Panc1 (cell line): ENCODE data around the gene JDP2. TPM values are rescaled to one million over a fixed set of nuclear protein-coding genes. Genes with fewer than 3 reads are reported as not detected.

Experiments used
- ATAC-seq: fragments of 200-7000 bp; cut with Tn5 transposase; 2 replicates; pipeline ENCODE4 v1.9.1; 2020; ENCODE audit warnings: mild to moderate bottlenecking, moderate library complexity
- BruUV-seq: library from RNA; stranded (reverse); fragments of 400-500 nt; replicated peaks from 2 replicates; lab custom pipeline; 2021; lab: Mats Ljungman, UMichigan
- CTCF ChIA-PET: fragments of 300-600 bp; sonication (Branson Sonifier 250); formaldehyde crosslinking; loops from one replicate; lab custom pipeline; 2022; ENCODE audit warnings: antibody characterized with exemption; lab: Charles Lee
- POLR2A ChIA-PET: fragments of 300-600 bp; sonication (Branson Sonifier 250); formaldehyde crosslinking; loops from one replicate; lab custom pipeline; 2022; ENCODE audit warnings: antibody characterized with exemption; lab: Charles Lee
- DNase-seq: peaks from one replicate; pipeline ENCODE4 v3.0.0-alpha.2; 2010; ENCODE audit warnings: low read depth, low spot score
- H3K27ac ChIP-seq: 2 replicates; pipeline ENCODE4 v1.5.1; 2011; ENCODE audit warnings: mild to moderate bottlenecking, low read length, inconsistent platforms
- H3K27me3 ChIP-seq: fragments of 200-500 bp; sonication (Bioruptor generic); 2 replicates; pipeline ENCODE4 v1.6.0; 2014; ENCODE audit warnings: low read length, inconsistent platforms; ENCODE audit not compliant: control insufficient read depth, insufficient read depth
- H3K36me3 ChIP-seq: fragments of 200-500 bp; sonication (Bioruptor generic); 2 replicates; pipeline ENCODE4 v1.5.1; 2014; ENCODE audit warnings: inconsistent platforms, mild to moderate bottlenecking, low read length, moderate library complexity; ENCODE audit not compliant: control insufficient read depth, insufficient read depth
- H3K4me1 ChIP-seq: 2 replicates; pipeline ENCODE4 v1.5.1; 2011; ENCODE audit warnings: inconsistent platforms, mild to moderate bottlenecking, low read length, moderate library complexity; ENCODE audit not compliant: control insufficient read depth, insufficient read depth
- H3K4me3 ChIP-seq, 2 experiments: 2 replicates each; pipeline ENCODE4 v1.5.1; 2011 to 2012; ENCODE audit warnings: low read depth in 2 of 2, low read length in 2 of 2, mild to moderate bottlenecking in 2 of 2, inconsistent platforms in 1 of 2, moderate library complexity in 1 of 2
- H3K9me3 ChIP-seq: fragments of 200-500 bp; sonication (Bioruptor generic); 2 replicates; pipeline ENCODE4 v1.5.1; 2014; ENCODE audit warnings: low read depth, mild to moderate bottlenecking, inconsistent platforms, low read length, moderate library complexity; ENCODE audit not compliant: control insufficient read depth, insufficient read depth
- POLR2AphosphoS5 ChIP-seq: IDR thresholded peaks from 2 replicates; pipeline ENCODE4 v1.6.1; 2012; ENCODE audit warnings: mild to moderate bottlenecking, low read depth, low read length, moderate library complexity
- SIN3A ChIP-seq: IDR thresholded peaks from 2 replicates; pipeline ENCODE4 v1.6.1; 2012; ENCODE audit warnings: low read depth, mild to moderate bottlenecking, low read length, moderate library complexity, borderline replicate concordance; ENCODE audit not compliant: insufficient read depth
- TCF7L2 ChIP-seq: IDR thresholded peaks from 2 replicates; pipeline ENCODE4 v1.6.1; 2011; ENCODE audit warnings: mild to moderate bottlenecking, low read depth, low read length, inconsistent platforms
- in situ Hi-C: cut with HindIII; loops from 2 replicates; pipeline ENCODE4 v1.10.0; 2016; ENCODE audit warnings: low sequenced_read_pairs, low pct_unique_long_range_greater_than_20kb
- intact Hi-C: fragments of 100-400 bp; cut with micrococcal nuclease; formaldehyde crosslinking; loops from one replicate; pipeline ENCODE4 v1.10.0; 2022; ENCODE audit not compliant: unreplicated experiment
- total RNA-seq: library from RNA; stranded (reverse); gene quantifications from one replicate; pipeline ENCODE4 v1.2.1, GENCODE V29; 2021; ENCODE audit not compliant: unreplicated experiment
- TF ChIP-seq, protein P1 (sequence below), 2 experiments: IDR thresholded peaks; 2 replicates each; pipeline ENCODE4 v1.6.1; 2011 to 2012; ENCODE audit warnings: low read depth in 2 of 2, control low read depth in 1 of 2, low read length in 1 of 2, mild to moderate bottlenecking in 1 of 2, moderate library complexity in 1 of 2; ENCODE audit not compliant: insufficient read depth in 1 of 2
- TF ChIP-seq, protein P2 (sequence below): fragments of 450-650 bp; IDR thresholded peaks from 2 replicates; pipeline ENCODE4 v1.5.1; 2017; ENCODE audit warnings: mild to moderate bottlenecking

JDP2 gene
- total RNA-seq, 1 experiment from 2014 or later, result 17.5 TPM

DNA sequence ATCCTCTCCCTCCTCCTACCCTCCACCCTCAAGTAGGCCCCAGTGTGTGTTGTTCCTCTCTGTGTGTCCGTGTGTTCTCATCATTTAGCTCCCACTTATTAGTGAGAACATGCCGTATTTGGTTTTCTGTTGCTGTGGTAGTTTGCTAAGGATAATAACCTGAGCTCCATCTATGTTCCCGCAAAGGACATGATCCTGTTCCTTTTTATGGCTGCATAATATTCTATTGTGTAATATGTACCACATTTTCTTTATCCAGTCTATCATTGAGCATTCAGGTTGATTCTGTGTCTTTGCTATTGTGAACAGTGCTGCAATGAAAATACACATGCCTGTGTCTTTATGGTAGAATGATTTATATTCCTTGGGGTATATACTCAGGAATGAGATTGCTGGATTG, 30.5 kb downstream of the JDP2 start:
- intact Hi-C loops, result no loop called here
- ChIA-PET CTCF (no interaction called here), POLR2A (no interaction called here)
- Histone ChIP-seq H3K4me1 (peaks cover 4% of the 10 kb centered on the region), H3K27ac (no peak overlapping the region), H3K9me3 (no peaks in the 10 kb centered on the region), H3K36me3 (no peaks in the 10 kb centered on the region), H3K4me3 (no peak overlapping the region), H3K27me3 (no peaks in the 10 kb centered on the region)
- no TSS peak for BruUV-seq
- in situ Hi-C loops, result no loop called here
- ATAC-seq (no peak), DNase-seq (no peak)
- TF ChIP-seq, protein P1, sequence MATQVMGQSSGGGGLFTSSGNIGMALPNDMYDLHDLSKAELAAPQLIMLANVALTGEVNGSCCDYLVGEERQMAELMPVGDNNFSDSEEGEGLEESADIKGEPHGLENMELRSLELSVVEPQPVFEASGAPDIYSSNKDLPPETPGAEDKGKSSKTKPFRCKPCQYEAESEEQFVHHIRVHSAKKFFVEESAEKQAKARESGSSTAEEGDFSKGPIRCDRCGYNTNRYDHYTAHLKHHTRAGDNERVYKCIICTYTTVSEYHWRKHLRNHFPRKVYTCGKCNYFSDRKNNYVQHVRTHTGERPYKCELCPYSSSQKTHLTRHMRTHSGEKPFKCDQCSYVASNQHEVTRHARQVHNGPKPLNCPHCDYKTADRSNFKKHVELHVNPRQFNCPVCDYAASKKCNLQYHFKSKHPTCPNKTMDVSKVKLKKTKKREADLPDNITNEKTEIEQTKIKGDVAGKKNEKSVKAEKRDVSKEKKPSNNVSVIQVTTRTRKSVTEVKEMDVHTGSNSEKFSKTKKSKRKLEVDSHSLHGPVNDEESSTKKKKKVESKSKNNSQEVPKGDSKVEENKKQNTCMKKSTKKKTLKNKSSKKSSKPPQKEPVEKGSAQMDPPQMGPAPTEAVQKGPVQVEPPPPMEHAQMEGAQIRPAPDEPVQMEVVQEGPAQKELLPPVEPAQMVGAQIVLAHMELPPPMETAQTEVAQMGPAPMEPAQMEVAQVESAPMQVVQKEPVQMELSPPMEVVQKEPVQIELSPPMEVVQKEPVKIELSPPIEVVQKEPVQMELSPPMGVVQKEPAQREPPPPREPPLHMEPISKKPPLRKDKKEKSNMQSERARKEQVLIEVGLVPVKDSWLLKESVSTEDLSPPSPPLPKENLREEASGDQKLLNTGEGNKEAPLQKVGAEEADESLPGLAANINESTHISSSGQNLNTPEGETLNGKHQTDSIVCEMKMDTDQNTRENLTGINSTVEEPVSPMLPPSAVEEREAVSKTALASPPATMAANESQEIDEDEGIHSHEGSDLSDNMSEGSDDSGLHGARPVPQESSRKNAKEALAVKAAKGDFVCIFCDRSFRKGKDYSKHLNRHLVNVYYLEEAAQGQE (IDR thresholded peaks at IDR 0.05; ENCODE audit: insufficient read depth in 1 of 2, low read depth in 2 of 2, low read length in 1 of 2), result no peak
- no peak for TF ChIP-seq TCF7L2
- TF ChIP-seq, protein P2, sequence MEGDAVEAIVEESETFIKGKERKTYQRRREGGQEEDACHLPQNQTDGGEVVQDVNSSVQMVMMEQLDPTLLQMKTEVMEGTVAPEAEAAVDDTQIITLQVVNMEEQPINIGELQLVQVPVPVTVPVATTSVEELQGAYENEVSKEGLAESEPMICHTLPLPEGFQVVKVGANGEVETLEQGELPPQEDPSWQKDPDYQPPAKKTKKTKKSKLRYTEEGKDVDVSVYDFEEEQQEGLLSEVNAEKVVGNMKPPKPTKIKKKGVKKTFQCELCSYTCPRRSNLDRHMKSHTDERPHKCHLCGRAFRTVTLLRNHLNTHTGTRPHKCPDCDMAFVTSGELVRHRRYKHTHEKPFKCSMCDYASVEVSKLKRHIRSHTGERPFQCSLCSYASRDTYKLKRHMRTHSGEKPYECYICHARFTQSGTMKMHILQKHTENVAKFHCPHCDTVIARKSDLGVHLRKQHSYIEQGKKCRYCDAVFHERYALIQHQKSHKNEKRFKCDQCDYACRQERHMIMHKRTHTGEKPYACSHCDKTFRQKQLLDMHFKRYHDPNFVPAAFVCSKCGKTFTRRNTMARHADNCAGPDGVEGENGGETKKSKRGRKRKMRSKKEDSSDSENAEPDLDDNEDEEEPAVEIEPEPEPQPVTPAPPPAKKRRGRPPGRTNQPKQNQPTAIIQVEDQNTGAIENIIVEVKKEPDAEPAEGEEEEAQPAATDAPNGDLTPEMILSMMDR, result no peak
- TF ChIP-seq POLR2AphosphoS5, result no peak
- TF ChIP-seq SIN3A, result no peak

DNA sequence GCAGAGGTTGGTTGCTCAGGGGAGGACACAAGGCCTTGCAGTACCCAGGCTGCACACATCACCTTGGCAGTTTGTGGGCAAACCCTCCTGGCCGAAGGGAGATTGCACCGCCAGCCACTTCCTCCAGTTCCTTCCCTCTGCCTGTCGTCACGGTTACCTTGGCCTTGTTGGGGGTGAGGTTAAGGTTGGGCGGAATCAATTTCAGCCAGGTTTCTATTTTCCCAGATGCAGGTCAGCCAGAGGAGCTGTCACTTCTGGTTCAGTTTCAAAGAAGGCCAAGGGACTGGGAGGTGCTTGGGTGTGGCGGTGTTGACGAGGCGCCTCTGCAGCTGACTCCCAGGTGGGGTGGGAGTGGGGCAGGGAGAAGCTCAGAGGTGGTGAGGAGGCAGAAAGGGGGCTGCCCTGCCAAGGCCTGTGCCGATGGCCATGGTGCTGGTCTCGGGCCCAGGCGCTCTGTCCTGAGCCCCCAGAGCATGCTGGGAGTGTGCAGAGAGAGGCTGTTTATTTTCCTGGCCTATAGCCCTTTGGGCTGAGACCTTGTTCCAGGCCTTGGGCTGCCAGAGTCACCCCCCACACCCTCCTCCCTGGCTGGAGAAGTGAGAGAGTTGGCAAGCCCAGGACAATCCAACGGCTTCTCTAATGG, 31.4 kb downstream of the JDP2 start:
- no peak for DNase-seq
- no peak overlapping the region for H3K27ac ChIP-seq
- POLR2A ChIA-PET, result no interaction called here

More for the DNA sequence above, 31.4 kb downstream of the JDP2 start:
- Histone ChIP-seq H3K4me3 (no peak overlapping the region), H3K9me3 (no peaks in the 10 kb centered on the region), H3K27me3 (no peaks in the 10 kb centered on the region), H3K36me3 (no peaks in the 10 kb centered on the region), H3K4me1 (no peaks in the 10 kb centered on the region)
- CTCF ChIA-PET, result no interaction called here
- BruUV-seq, result no TSS peak
- TF ChIP-seq TCF7L2, result no peak
- TF ChIP-seq POLR2AphosphoS5, result no peak
- TF ChIP-seq, protein P2, result no peak
- TF ChIP-seq, protein P1 (IDR thresholded peaks at IDR 0.05; ENCODE audit: insufficient read depth in 1 of 2, low read depth in 2 of 2, low read length in 1 of 2), result no peak
- no peak for TF ChIP-seq SIN3A
- in situ Hi-C loops (no loop called here), intact Hi-C loops (no loop called here)
- no peak; the same call in 1 of the 2 replicates for ATAC-seq
